Spinal cord (tissue), 10 donors: ENCODE results near the gene PLA2G5. TPM values are rescaled to one million over a fixed set of nuclear protein-coding genes. Genes with fewer than 3 reads are reported as not detected.
"Not testable (repeated sequence)": the region's sequence is repeated elsewhere in the genome, so short reads cannot be mapped to it uniquely, and the experiment has no call there.

Source experiments
- DNase-seq, 6 donors: peaks; one replicate each; pipeline versions ENCODE4 v3.0.0 to v3.0.0-alpha.2; 2013 to 2015; ENCODE audit warnings: low spot score in 6 of 6, low read depth in 4 of 6
- H3K27ac ChIP-seq: one replicate; pipeline ENCODE4 v1.5.1; 2013; ENCODE audit warnings: low read depth, low read length, control low read depth
- H3K27me3 ChIP-seq: one replicate; pipeline ENCODE4 v1.6.1; 2013; ENCODE audit warnings: low read length; ENCODE audit not compliant: control insufficient read depth, insufficient read depth
- H3K36me3 ChIP-seq: one replicate; pipeline ENCODE4 v1.6.1; 2013; ENCODE audit warnings: low read length; ENCODE audit not compliant: control insufficient read depth, insufficient read depth
- H3K4me1 ChIP-seq: one replicate; pipeline ENCODE4 v1.6.1; 2013; ENCODE audit warnings: low read length; ENCODE audit not compliant: control insufficient read depth, insufficient read depth
- H3K4me3 ChIP-seq: one replicate; pipeline ENCODE4 v1.5.1; 2013; ENCODE audit warnings: low read depth, low read length, control low read depth
- H3K9me3 ChIP-seq: one replicate; pipeline ENCODE4 v1.6.1; 2013; ENCODE audit warnings: low read length; ENCODE audit not compliant: control insufficient read depth, insufficient read depth
- WGBS: methylation state at CpG from one replicate; pipeline ENCODE4 v1.1.5; 2013; ENCODE audit warnings: missing lambda C conversion rate; ENCODE audit not compliant: insufficient coverage; 5-methylcytosine and 5-hydroxymethylcytosine counted together
- polyA plus RNA-seq, 2 donors: library from polyadenylated mRNA; unstranded; fragments of 120-200 nt; gene quantifications; one replicate each; pipeline ENCODE4 v1.2.1, GENCODE V29; 2013; ENCODE audit not compliant: insufficient read length in 2 of 2
- total RNA-seq, 2 donors: library from RNA; depleted of rRNA in 1 of 2; stranded (reverse); fragments of 120-200 nt in 1 of 2; fragments of >200 nt in 1 of 2; gene quantifications; one replicate each; pipeline versions ENCODE4 v1.2.3 to v1.2.4, GENCODE V29; 2013 to 2014
- donor health status: healthy.

Gene PLA2G5
- total and polyA plus RNA-seq, 4 donors = 1.9 to 3.2 (median 2.6) TPM

DNA sequence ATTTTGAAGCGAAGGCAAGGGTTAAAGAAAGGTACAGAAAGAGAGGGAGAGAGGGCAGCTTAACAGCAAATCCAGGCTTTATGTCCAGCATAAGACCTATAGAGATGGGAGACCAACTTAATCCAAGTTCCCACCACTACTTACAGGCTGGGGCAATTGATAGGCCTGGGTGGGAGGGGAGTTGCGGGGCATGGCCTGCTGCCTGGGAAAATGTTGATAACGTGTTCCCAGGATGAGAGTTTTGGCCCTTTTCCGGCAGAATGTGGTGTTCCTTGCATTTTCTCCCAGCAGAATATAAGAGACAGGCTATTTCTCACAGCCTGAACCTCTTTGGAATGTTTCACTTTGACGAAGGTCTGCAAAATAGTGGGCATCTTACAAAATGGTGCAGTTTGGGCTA lies 34.9 kb upstream of the PLA2G5 start:
- Histone ChIP-seq H3K27me3 (no peaks in the 10 kb centered on the region), H3K36me3 (no peaks in the 10 kb centered on the region), H3K4me1 (no peaks in the 10 kb centered on the region), H3K27ac (no peak overlapping the region), H3K4me3 (no peak overlapping the region), H3K9me3 (no peaks in the 10 kb centered on the region)
- DNase-seq = no peak
- WGBS = 63% methylated on average over 2 of the region's 5 CpGs

DNA sequence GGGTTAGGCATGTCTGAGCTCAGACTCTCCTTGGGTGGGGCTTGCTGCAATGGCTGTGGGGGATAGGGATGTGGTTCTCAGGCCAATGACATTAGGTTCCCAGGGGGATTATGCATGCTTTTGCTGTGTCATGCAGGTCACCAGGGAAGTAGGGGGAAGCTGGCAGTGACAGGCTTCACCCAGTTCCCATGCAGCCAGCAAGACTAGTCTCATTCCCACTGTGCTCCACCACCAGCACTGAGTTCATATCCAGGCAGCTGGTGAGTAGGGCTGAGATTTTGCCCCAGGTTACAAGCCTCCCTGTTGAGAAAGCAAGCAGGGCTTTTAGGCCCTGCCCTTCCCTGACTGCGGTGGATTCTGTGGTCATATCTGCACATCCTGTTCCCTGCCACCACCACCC lies 32.1 kb upstream of the PLA2G5 start:
- no peaks in the 10 kb centered on the region for H3K27me3 ChIP-seq
- no peaks in the 10 kb centered on the region for H3K4me1 ChIP-seq
- WGBS = 88% methylated on average over 1 of the region's 1 CpG
- no peaks in the 10 kb centered on the region for H3K36me3 ChIP-seq
- no peak overlapping the region for H3K27ac ChIP-seq
- no peaks in the 10 kb centered on the region for H3K9me3 ChIP-seq
- DNase-seq = no peak
- H3K4me3 ChIP-seq = no peak overlapping the region

DNA sequence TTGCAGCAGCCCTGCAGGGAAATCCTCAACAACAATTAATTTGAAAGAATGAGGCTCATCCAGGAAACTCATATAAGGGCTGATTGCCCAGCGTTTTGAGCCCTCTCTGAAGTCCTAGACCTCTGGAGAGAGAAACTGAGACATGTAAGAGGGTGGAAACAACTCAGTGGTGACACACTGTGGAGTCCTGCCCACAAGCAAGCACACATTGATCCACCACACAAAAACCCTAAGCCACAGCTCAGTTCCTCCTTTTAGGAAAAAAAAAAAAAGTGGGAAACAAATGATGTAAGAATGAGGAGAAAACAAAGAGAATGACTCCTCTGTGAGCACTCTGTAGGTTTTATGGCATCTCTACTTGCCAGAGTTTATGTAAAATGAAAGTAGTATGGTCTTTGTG lies 22.9 kb upstream of the PLA2G5 start:
- 67% methylated on average over 1 of the region's 1 CpG for WGBS
- H3K4me1 ChIP-seq = no peaks in the 10 kb centered on the region

DNA sequence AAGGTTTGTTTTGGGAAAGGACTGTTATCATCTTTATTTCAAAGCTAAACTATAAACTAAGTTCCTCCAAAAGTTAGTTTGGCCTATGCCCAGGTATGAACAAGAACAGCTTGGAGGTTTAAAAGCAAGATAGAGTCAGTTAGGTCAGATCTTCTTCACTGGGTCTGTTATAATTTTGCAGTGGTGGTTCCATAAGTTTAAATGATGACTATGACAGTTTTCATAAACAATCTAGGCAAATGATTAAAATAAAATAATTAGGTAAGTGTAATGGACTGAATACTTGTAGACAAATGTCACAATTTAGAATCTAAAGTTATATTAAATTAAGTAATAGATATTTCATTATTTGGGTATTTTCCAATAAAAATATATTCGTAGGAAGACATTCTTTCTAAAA lies 21.4 kb upstream of the PLA2G5 start:
- no peak overlapping the region for H3K27ac ChIP-seq
- H3K4me1 ChIP-seq = no peaks in the 10 kb centered on the region
- no peak overlapping the region for H3K4me3 ChIP-seq
- no peaks in the 10 kb centered on the region for H3K36me3 ChIP-seq
- DNase-seq = no peak
- H3K9me3 ChIP-seq = peaks cover 6% of the 10 kb centered on the region
- H3K27me3 ChIP-seq = peaks cover 4% of the 10 kb centered on the region
- WGBS = no CpG with 5 or more reads among the region's 1 CpG

More for the DNA sequence above, 22.9 kb upstream of the PLA2G5 start:
- H3K27ac ChIP-seq = no peak overlapping the region
- peaks cover 5% of the 10 kb centered on the region for H3K9me3 ChIP-seq
- no peak overlapping the region for H3K4me3 ChIP-seq
- DNase-seq = no peak
- no peaks in the 10 kb centered on the region for H3K36me3 ChIP-seq
- peaks cover 4% of the 10 kb centered on the region for H3K27me3 ChIP-seq

DNA sequence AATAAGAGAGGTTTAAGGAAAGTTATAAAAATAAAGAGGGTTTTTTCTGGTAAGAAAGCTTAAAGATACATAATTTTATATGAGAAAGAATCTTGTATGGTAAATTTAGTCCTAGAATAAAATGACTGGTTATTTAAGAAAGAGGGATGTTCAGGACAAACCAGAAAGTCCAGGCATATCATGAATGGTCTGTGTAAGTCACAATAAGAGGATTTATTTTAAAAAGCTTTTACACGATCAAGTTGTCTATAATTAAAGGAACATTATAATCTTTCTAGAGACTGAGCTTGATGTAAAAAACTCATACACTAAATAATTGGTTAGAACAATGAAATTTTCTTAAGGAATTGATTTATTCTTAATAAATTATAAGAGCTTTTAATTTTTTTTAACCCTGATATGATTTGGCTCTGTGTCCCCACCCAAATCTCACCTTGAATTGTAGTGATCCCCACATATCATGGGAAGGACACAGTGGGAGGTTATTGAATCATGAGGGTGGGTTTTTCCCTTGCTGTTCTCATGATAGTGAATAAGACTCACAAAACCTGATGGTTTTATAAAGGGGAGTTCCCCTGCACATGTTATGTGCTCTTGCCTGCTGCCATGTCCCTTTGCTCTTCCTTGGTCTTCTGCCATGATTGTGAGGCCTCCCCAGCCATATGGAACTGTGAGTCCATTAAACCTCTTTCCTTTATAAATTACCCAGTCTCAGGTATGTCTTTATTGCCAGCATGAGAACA lies 20.8 kb upstream of the PLA2G5 start:
- not testable (repeated sequence) for DNase-seq, H3K36me3 ChIP-seq, H3K4me3 ChIP-seq, H3K4me1 ChIP-seq, H3K27me3 ChIP-seq, H3K9me3 ChIP-seq, H3K27ac ChIP-seq
- WGBS = no CpG with 5 or more reads among the region's 1 CpG

DNA sequence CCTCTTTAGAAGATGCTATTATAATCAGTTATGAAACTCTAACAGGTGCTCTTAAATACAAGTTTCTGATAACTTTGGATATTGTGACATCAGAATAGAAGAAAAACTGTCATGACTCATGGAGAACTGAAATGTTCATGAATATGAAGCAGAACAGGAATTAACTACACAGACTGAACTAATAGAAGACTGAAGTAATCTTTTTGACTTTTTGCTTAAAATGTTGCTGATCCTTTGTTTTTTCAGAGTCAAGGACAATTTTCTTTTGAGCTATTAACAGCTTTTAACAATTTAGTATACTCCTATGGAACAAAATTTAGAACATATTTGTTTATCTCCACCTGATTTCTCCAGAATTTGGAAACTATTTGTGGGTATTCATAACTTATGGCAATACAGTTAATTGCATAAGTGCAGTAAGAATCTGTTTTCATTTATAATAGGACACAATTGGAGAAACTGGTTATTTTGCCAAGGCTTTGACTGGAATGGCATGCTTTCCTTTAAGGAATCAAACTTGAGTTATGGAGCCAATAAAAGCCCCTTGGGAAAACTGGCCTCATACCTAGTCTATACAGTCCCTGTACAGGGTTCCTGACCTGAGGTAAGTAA lies 18.7 kb upstream of the PLA2G5 start:
- no peak overlapping the region for H3K27ac ChIP-seq
- DNase-seq = no peak
- no peak overlapping the region for H3K4me3 ChIP-seq
- H3K9me3 ChIP-seq = peaks cover 6% of the 10 kb centered on the region
- H3K36me3 ChIP-seq = no peaks in the 10 kb centered on the region
- H3K4me1 ChIP-seq = no peaks in the 10 kb centered on the region
- H3K27me3 ChIP-seq = peaks cover 6% of the 10 kb centered on the region

DNA sequence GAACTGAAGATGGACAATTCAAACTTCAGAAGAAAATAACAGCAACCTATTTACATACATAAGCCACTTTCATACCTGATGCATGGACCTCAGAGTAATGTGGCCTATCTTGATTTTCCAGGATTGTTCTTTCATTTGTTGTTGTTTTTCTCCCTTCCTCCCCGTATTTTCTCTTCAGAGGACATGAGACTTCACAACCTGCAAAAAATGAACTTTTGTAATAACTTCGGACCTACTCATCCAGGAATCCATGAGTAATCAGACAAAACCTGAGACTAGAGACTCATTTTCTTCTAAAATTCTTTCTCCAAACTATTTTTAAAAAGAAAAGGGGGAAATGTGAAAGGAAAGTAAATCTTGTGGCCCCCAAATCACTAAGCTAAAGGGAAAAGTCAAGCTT lies 17.6 kb upstream of the PLA2G5 start:
- Histone ChIP-seq H3K27me3 (peaks cover 6% of the 10 kb centered on the region), H3K27ac (no peak overlapping the region), H3K4me1 (no peaks in the 10 kb centered on the region), H3K4me3 (no peak overlapping the region), H3K9me3 (peaks cover 6% of the 10 kb centered on the region), H3K36me3 (no peaks in the 10 kb centered on the region)
- DNase-seq = no peak
- WGBS = no CpG with 5 or more reads among the region's 2 CpGs

DNA sequence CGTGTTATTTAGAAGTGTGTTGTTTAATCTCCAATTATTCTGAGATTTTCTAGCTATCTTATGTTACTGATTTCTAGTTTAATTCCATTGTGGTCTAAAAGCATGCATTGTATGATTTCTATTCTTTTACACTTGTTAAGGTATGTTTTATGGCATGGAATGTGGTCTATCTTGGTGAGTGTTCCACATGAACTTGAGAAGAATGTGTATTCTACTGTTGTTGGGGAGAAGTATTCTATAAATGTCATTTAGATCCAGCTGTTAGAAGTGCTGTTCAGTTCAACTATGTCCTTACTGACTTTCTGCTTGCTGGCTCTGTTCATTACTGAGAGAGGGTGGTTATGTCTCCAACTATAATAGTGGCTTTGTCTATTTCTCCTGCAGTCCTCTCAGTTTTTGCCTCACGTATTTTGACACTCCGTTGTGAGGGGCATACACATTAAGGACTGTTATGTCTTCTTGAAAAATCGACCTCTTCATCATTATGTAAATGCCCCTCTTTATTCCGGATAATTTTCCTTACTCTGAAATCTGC lies 12.0 kb upstream of the PLA2G5 start:
- Histone ChIP-seq H3K4me3 (no peak overlapping the region), H3K36me3 (no peaks in the 10 kb centered on the region), H3K9me3 (no peaks in the 10 kb centered on the region), H3K27me3 (peaks cover 6% of the 10 kb centered on the region), H3K4me1 (peaks cover 5% of the 10 kb centered on the region), H3K27ac (peak overlapping the region; percentile 50)
- DNase-seq = peak in 4 of 6 donors; percentile 2 to 35 (median 18)
- whole genome bisulfite sequencing = 50% methylated on average over 2 of the region's 5 CpGs

DNA sequence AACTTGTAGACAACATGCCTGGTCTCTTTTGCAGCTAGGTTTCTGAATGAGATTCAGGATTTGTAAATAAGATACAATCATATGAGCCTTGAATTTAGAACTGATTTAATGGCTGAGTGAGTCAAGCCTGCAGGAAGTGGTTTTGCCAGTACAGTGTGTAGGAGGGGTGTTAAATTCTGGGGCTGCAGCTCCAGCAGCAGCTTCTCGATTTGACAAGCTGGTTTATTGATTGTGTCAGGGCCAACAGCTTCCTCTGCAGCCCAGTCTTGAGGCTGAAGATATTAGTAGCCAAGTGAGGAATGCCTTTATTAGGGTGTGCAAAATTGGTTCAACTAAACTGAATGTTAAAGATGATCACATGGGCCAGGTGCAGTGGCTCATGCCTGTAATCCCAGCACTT lies 11.5 kb upstream of the PLA2G5 start:
- H3K4me3 ChIP-seq = no peak overlapping the region
- H3K4me1 ChIP-seq = peaks cover 5% of the 10 kb centered on the region
- peak in 2 of 6 donors; percentile 2 to 13 for DNase-seq
- peaks cover 6% of the 10 kb centered on the region for H3K27me3 ChIP-seq
- no peaks in the 10 kb centered on the region for H3K36me3 ChIP-seq
- no peaks in the 10 kb centered on the region for H3K9me3 ChIP-seq
- peak overlapping the region; percentile 50 for H3K27ac ChIP-seq
- 37% methylated on average over 1 of the region's 1 CpG for WGBS

DNA sequence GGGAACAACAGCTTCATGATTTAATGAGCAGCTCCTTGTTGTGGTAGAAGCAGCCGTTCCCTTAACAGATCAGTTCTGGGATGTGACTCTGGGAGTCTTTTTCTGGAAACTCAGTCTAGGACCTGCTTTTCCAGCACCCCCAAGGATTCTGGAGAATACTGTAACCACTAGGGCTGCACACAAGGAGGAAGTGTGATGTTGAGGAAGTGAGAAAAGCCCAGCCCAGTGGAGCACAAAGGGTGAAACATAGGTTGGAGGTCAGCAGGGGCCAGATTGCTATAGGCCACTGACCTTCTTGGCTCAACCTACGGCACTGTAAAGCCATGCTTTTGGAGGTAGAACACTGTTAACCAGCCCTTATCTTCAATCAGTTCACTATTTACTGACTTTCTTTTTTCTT lies 10.1 kb upstream of the PLA2G5 start:
- no peak for DNase-seq
- WGBS = 89% methylated on average over 2 of the region's 2 CpGs
- H3K27ac ChIP-seq = no peak overlapping the region
- peaks cover 6% of the 10 kb centered on the region for H3K27me3 ChIP-seq
- no peaks in the 10 kb centered on the region for H3K36me3 ChIP-seq
- peaks cover 5% of the 10 kb centered on the region for H3K4me1 ChIP-seq
- no peak overlapping the region for H3K4me3 ChIP-seq
- no peaks in the 10 kb centered on the region for H3K9me3 ChIP-seq
